Effector memory CD4-positive, alpha-beta T cell (primary cell): ENCODE results near the gene MAN2A2.
A peak's percentile ranks its signal among the peaks of the same experiment; 100 is the strongest.

Experiments used
- DNase-seq, 3 donors: peaks; one replicate each; pipeline ENCODE4 v3.0.0-alpha.2; 2020
- H3K27ac ChIP-seq: 2 replicates; pipeline ENCODE4 v1.7.0; 2013; ENCODE audit warnings: mild to moderate bottlenecking, low read length, moderate library complexity; ENCODE audit not compliant: insufficient read depth, poor library complexity, severe bottlenecking
- H3K27me3 ChIP-seq: replicated peaks from 2 replicates; pipeline ENCODE4 v1.7.0; 2013; ENCODE audit warnings: mild to moderate bottlenecking, low read length; ENCODE audit not compliant: insufficient read depth, control insufficient read depth, poor library complexity, severe bottlenecking
- H3K36me3 ChIP-seq: 2 replicates; pipeline ENCODE4 v1.7.0; 2013; ENCODE audit warnings: mild to moderate bottlenecking, low read length, moderate library complexity; ENCODE audit not compliant: control insufficient read depth, insufficient read depth
- H3K4me1 ChIP-seq: 2 replicates; pipeline ENCODE4 v1.7.0; 2013; ENCODE audit warnings: low read length, mild to moderate bottlenecking; ENCODE audit not compliant: control insufficient read depth, insufficient read depth, poor library complexity, severe bottlenecking
- H3K4me3 ChIP-seq: 2 replicates; pipeline ENCODE4 v1.7.0; 2013; ENCODE audit warnings: low read length, low read depth, mild to moderate bottlenecking; ENCODE audit not compliant: insufficient read depth, poor library complexity, severe bottlenecking
- H3K9me3 ChIP-seq: 2 replicates; pipeline ENCODE4 v1.7.0; 2013; ENCODE audit warnings: mild to moderate bottlenecking, low read length, moderate library complexity; ENCODE audit not compliant: control insufficient read depth

The MAN2A2 gene

GRCh38 chr15:90883976-90884718 lies 19.0 kb upstream of the MAN2A2 start, which contains the start of gene FES:
Gene FES, plus strand, starts transcription at chr15:90884504. Its CDS starts 542 bp downstream, at chr15:90885046.
- H3K36me3 ChIP-seq, result peaks cover 28% of the 10 kb centered on the region
- no peak within 1 kb of the TSS for H3K4me3 ChIP-seq
- no peaks in the 10 kb centered on the region for H3K4me1 ChIP-seq
- H3K9me3 ChIP-seq, result no peaks in the 10 kb centered on the region
- no peak within 1 kb of the TSS for H3K27ac ChIP-seq
- no peaks in the 10 kb centered on the region for H3K27me3 ChIP-seq
- DNase-seq, result no peak

- H3K27ac ChIP-seq, result no peak overlapping the region
- no peak overlapping the region for H3K4me3 ChIP-seq
- H3K4me1 ChIP-seq, result no peaks in the 10 kb centered on the region
- H3K27me3 ChIP-seq, result no peaks in the 10 kb centered on the region
- no peaks in the 10 kb centered on the region for H3K9me3 ChIP-seq
- no peak for DNase-seq
- peaks cover 21% of the 10 kb centered on the region for H3K36me3 ChIP-seq
These were observed 18.2 kb upstream of the MAN2A2 start for GRCh38 chr15:90884719-90885431.

GRCh38 chr15:90885432-90886290 lies 17.4 kb upstream of the MAN2A2 start:
- Histone ChIP-seq H3K4me3 (no peak overlapping the region), H3K36me3 (peaks cover 13% of the 10 kb centered on the region), H3K4me1 (no peaks in the 10 kb centered on the region), H3K27me3 (no peaks in the 10 kb centered on the region), H3K9me3 (no peaks in the 10 kb centered on the region), H3K27ac (no peak overlapping the region)
- peak; percentile 49 to 65 (median 52) for DNase-seq

- Histone ChIP-seq H3K4me1 (no peaks in the 10 kb centered on the region), H3K9me3 (no peaks in the 10 kb centered on the region), H3K27ac (no peak overlapping the region), H3K36me3 (peaks cover 8% of the 10 kb centered on the region), H3K4me3 (no peak overlapping the region), H3K27me3 (no peaks in the 10 kb centered on the region)
- no peak for DNase-seq
These were observed 16.8 kb upstream of the MAN2A2 start for GRCh38 chr15:90886291-90886614.

GRCh38 chr15:90887037-90887481 lies 16.0 kb upstream of the MAN2A2 start:
- Histone ChIP-seq H3K9me3 (no peaks in the 10 kb centered on the region), H3K27ac (no peak overlapping the region), H3K36me3 (peaks cover under 1% of the 10 kb centered on the region), H3K4me3 (no peak overlapping the region), H3K27me3 (no peaks in the 10 kb centered on the region), H3K4me1 (no peaks in the 10 kb centered on the region)
- no peak for DNase-seq

GRCh38 chr15:90889313-90889730 lies 13.8 kb upstream of the MAN2A2 start:
- Histone ChIP-seq H3K9me3 (no peaks in the 10 kb centered on the region), H3K4me1 (no peaks in the 10 kb centered on the region), H3K27ac (no peak overlapping the region), H3K27me3 (no peaks in the 10 kb centered on the region), H3K4me3 (no peak overlapping the region), H3K36me3 (no peaks in the 10 kb centered on the region)
- DNase-seq, result no peak

GRCh38 chr15:90889736-90890456 lies 13.2 kb upstream of the MAN2A2 start:
- H3K4me1 ChIP-seq, result no peaks in the 10 kb centered on the region
- H3K9me3 ChIP-seq, result no peaks in the 10 kb centered on the region
- no peak for DNase-seq
- no peak overlapping the region for H3K4me3 ChIP-seq
- H3K27me3 ChIP-seq, result no peaks in the 10 kb centered on the region
- no peak overlapping the region for H3K27ac ChIP-seq
- H3K36me3 ChIP-seq, result no peaks in the 10 kb centered on the region

GRCh38 chr15:90890839-90891238 lies 12.3 kb upstream of the MAN2A2 start:
- Histone ChIP-seq H3K4me3 (no peak overlapping the region), H3K27ac (no peak overlapping the region), H3K9me3 (no peaks in the 10 kb centered on the region), H3K4me1 (no peaks in the 10 kb centered on the region), H3K36me3 (no peaks in the 10 kb centered on the region), H3K27me3 (no peaks in the 10 kb centered on the region)
- DNase-seq, result no peak

GRCh38 chr15:90891346-90891949 lies 11.7 kb upstream of the MAN2A2 start:
- Histone ChIP-seq H3K4me1 (no peaks in the 10 kb centered on the region), H3K27ac (no peak overlapping the region), H3K9me3 (no peaks in the 10 kb centered on the region), H3K36me3 (no peaks in the 10 kb centered on the region), H3K27me3 (no peaks in the 10 kb centered on the region), H3K4me3 (no peak overlapping the region)
- no peak for DNase-seq
